ENCODE data around the gene LRRC15. TPM values are rescaled to one million over a fixed set of nuclear protein-coding genes. Genes with fewer than 3 reads are reported as not detected.
A peak's percentile ranks its signal among the peaks of the same experiment; 100 is the strongest.

The LRRC15 gene
- polyA plus RNA-seq, 3 donors, result not detected

DNA sequence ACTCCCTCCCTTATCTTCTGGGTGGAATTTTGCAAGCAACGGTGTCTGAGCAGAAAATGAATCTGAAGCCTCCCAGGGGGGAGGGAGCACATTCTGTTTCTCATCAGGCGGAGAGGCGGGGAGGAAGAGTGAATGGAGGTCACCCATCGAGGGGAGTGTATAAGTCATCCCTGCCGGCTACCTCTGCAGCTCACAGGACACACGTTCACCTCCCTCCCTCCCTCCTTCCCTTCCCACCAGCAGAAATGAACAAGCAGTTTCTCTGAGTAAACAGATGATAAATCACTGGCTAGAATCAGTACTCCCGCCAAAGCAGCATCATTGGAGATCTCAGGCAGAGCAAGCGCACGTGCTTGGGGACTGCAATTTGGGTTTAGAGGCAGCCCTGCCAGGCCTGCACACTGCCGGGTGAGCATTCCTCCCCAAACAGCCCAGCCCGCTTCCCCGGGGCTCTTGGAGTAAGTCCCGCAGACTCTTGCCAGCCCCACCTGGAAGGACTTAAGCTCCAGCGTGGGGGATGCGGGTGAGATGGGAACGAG lies 56.7 kb downstream of the LRRC15 start:
- Mint-ChIP-seq H3K27ac (no peak overlapping the region), H3K27me3 (ENCODE audit: low read depth in 3 of 3) (peaks cover 53 to 66% (median 55%) of the 10 kb centered on the region in 3 donors), H3K4me3 (peak overlapping the region in 1 of 2 donors; percentile 66), H3K9me3 (peaks cover 0 to 5% (median 0%) of the 10 kb centered on the region in 7 donors), H3K4me1 (peaks cover 8% of the 10 kb centered on the region), H3K36me3 (no peaks in the 10 kb centered on the region)
- no peak for DNase-seq
- Histone ChIP-seq H3K27ac (ENCODE audit: low read depth in 1 of 2, low read length in 2 of 2) (no peak overlapping the region), H3K4me1 (ENCODE audit: control insufficient read depth in 1 of 2, insufficient read depth in 2 of 2, low read length in 2 of 2) (peaks cover 6 to 14% of the 10 kb centered on the region in 2 donors), H4K20me1 (ENCODE audit: insufficient read depth, low read length) (no peaks in the 10 kb centered on the region), H3K9me3 (replicated peaks in 1 of 2; ENCODE audit: control insufficient read depth in 1 of 2, insufficient read depth in 1 of 2, low read length in 2 of 2) (no peaks in the 10 kb centered on the region), H2AFZ (ENCODE audit: insufficient read depth, low read depth, low read length, poor library complexity, severe bottlenecking) (no peak overlapping the region), H3K4me2 (replicated peaks; ENCODE audit: extremely low read depth, low read length, poor library complexity, severe bottlenecking) (no peak overlapping the region), H3K9ac (ENCODE audit: insufficient read depth, low read length, poor library complexity, severe bottlenecking) (no peak overlapping the region), H3K36me3 (replicated peaks in 1 of 2; ENCODE audit: control insufficient read depth in 1 of 2, insufficient read depth in 2 of 2, low read length in 2 of 2) (no peaks in the 10 kb centered on the region), H3K4me3 (replicated peaks in 1 of 3; ENCODE audit: low read depth in 2 of 3, low read length in 3 of 3) (no peak overlapping the region), H3K27me3 (ENCODE audit: control insufficient read depth in 2 of 2, insufficient read depth in 2 of 2, low read length in 2 of 2) (peaks cover 31 to 53% of the 10 kb centered on the region in 2 donors), H3K79me2 (ENCODE audit: insufficient read depth, low read length) (no peaks in the 10 kb centered on the region)
- TF ChIP-seq, protein P1, sequence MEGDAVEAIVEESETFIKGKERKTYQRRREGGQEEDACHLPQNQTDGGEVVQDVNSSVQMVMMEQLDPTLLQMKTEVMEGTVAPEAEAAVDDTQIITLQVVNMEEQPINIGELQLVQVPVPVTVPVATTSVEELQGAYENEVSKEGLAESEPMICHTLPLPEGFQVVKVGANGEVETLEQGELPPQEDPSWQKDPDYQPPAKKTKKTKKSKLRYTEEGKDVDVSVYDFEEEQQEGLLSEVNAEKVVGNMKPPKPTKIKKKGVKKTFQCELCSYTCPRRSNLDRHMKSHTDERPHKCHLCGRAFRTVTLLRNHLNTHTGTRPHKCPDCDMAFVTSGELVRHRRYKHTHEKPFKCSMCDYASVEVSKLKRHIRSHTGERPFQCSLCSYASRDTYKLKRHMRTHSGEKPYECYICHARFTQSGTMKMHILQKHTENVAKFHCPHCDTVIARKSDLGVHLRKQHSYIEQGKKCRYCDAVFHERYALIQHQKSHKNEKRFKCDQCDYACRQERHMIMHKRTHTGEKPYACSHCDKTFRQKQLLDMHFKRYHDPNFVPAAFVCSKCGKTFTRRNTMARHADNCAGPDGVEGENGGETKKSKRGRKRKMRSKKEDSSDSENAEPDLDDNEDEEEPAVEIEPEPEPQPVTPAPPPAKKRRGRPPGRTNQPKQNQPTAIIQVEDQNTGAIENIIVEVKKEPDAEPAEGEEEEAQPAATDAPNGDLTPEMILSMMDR (IDR thresholded peaks at IDR 0.05), result no peak
- 4% methylated on average over 6 of the region's 16 CpGs for WGBS (ENCODE audit: insufficient coverage)
- intact Hi-C loops (cut with micrococcal nuclease), result loop anchor here (2.0 to 10.0 kb wide), 2 partner anchors 648 kb away; no protein-coding TSS in a partner anchor

DNA sequence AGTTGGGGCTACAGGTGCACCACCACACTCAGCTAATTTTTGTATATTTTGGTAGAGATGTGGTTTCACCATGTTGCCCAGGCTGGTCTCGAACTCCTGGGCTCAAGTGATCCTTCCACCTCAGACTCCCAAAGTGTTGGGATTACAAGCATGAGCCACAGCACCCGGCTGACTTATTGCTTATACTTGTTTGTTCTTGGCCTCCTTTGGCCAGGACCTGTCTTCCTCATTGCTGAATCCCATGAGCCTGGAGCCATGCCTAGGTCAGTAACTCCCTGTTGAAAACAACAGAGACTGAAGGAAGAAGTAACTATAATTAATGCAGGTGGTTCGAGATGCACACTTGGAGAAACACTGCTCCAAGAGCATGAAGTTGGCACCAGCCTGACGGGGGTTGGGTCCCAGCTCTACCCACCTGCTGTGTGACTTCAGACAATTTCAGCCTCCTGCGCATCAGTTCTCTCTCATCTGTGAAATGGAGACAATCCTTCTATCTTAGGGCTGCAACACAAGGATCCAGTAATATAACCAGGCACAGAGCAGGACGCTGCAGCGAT lies 57.3 kb downstream of the LRRC15 start:
- Histone ChIP-seq H3K9me3 (replicated peaks in 1 of 2; ENCODE audit: control insufficient read depth in 1 of 2, insufficient read depth in 1 of 2, low read length in 2 of 2) (no peaks in the 10 kb centered on the region), H4K20me1 (ENCODE audit: insufficient read depth, low read length) (no peaks in the 10 kb centered on the region), H3K4me1 (ENCODE audit: control insufficient read depth in 1 of 2, insufficient read depth in 2 of 2, low read length in 2 of 2) (peaks cover 6 to 14% of the 10 kb centered on the region in 2 donors), H3K36me3 (replicated peaks in 1 of 2; ENCODE audit: control insufficient read depth in 1 of 2, insufficient read depth in 2 of 2, low read length in 2 of 2) (no peaks in the 10 kb centered on the region), H2AFZ (ENCODE audit: insufficient read depth, low read depth, low read length, poor library complexity, severe bottlenecking) (no peak overlapping the region), H3K4me3 (replicated peaks in 1 of 3; ENCODE audit: low read depth in 2 of 3, low read length in 3 of 3) (no peak overlapping the region), H3K27ac (ENCODE audit: low read depth in 1 of 2, low read length in 2 of 2) (no peak overlapping the region), H3K27me3 (ENCODE audit: control insufficient read depth in 2 of 2, insufficient read depth in 2 of 2, low read length in 2 of 2) (peaks cover 36 to 57% of the 10 kb centered on the region in 2 donors), H3K79me2 (ENCODE audit: insufficient read depth, low read length) (no peaks in the 10 kb centered on the region), H3K9ac (ENCODE audit: insufficient read depth, low read length, poor library complexity, severe bottlenecking) (no peak overlapping the region), H3K4me2 (replicated peaks; ENCODE audit: extremely low read depth, low read length, poor library complexity, severe bottlenecking) (no peak overlapping the region)
- intact Hi-C loops (cut with micrococcal nuclease), result loop anchor here (2.0 to 10.0 kb wide), 2 partner anchors 647 kb away; no protein-coding TSS in a partner anchor
- H3K27me3 Mint-ChIP-seq (ENCODE audit: low read depth in 3 of 3), result peaks cover 52 to 67% (median 55%) of the 10 kb centered on the region in 3 donors
- H3K36me3 Mint-ChIP-seq, result no peaks in the 10 kb centered on the region
- H3K4me3 Mint-ChIP-seq, result peak overlapping the region in 1 of 2 donors; percentile 66
- peaks cover 0 to 5% (median 0%) of the 10 kb centered on the region in 7 donors for H3K9me3 Mint-ChIP-seq
- 81% methylated on average over 3 of the region's 7 CpGs for WGBS (ENCODE audit: insufficient coverage)
- no peak overlapping the region for H3K27ac Mint-ChIP-seq
- no peak for DNase-seq
- TF ChIP-seq, protein P1 (IDR thresholded peaks at IDR 0.05), result no peak
- H3K4me1 Mint-ChIP-seq, result peaks cover 8% of the 10 kb centered on the region

Data from CD14-positive monocyte (primary cell).